Colonic mucosa (tissue), 4 donors: ENCODE data around the gene MAD1L1. TPM values are rescaled to one million over a fixed set of nuclear protein-coding genes. Genes with fewer than 3 reads are reported as not detected.
"Not testable (repeated sequence)": the region's sequence is repeated elsewhere in the genome, so short reads cannot be mapped to it uniquely, and the experiment has no call there.

Experiments
- DNase-seq: peaks from one replicate; pipeline ENCODE4 v3.0.0-alpha.2; 2020
- H3K27ac ChIP-seq: fragments of 200-600 bp; one replicate; pipeline ENCODE4 v1.8.0; 2021
- H3K27me3 ChIP-seq: fragments of 200-600 bp; one replicate; pipeline ENCODE4 v1.8.0; 2021
- H3K36me3 ChIP-seq: fragments of 200-600 bp; one replicate; pipeline ENCODE4 v1.8.0; 2021
- H3K4me1 ChIP-seq: fragments of 200-600 bp; one replicate; pipeline ENCODE4 v1.8.0; 2021; ENCODE audit warnings: mild to moderate bottlenecking
- H3K4me3 ChIP-seq: fragments of 200-600 bp; one replicate; pipeline ENCODE4 v1.8.0; 2021
- H3K9ac ChIP-seq, 2 donors: one replicate each; pipeline ENCODE4 v1.7.0; 2013; ENCODE audit warnings: control low read depth in 2 of 2, low read depth in 2 of 2, low read length in 2 of 2
- H3K9me3 ChIP-seq: fragments of 200-600 bp; one replicate; pipeline ENCODE4 v1.8.0; 2021
- CTCF ChIP-seq: fragments of 200-600 bp; IDR thresholded peaks from one replicate; pipeline ENCODE4 v1.8.0; 2022; ENCODE audit warnings: antibody characterized with exemption, mild to moderate bottlenecking
- intact Hi-C: fragments of 100-400 bp; cut with DNase I; formaldehyde crosslinking; loops from one replicate; pipeline ENCODE4 v1.14.1; 2022
- total RNA-seq, 2 donors: library from RNA; stranded (reverse); fragmentation: NEBNext Ultra II Directional in 1 of 2; extraction: Animal tissue kit (Norgen Biotek cat#: 25700) in 1 of 2; gene quantifications; one replicate each; pipeline ENCODE4 v1.2.1, GENCODE V29; 2021
- donor health status: healthy.
- donor health status: DM: no; HTN: no; CAD: no.
- donor health status: DM: no; HTN: no; CAD: no.

MAD1L1 gene
- total RNA-seq, 2 donors from 2014 or later, result 18.2 to 47.0 TPM

GRCh38 chr7:1933066-1933750, 299.5 kb downstream of the MAD1L1 start:
- intact Hi-C loops, result no loop called here
- TF ChIP-seq CTCF, result no peak

GRCh38 chr7:1931951-1932270, 300.8 kb downstream of the MAD1L1 start:
- Histone ChIP-seq H3K9ac (no peak overlapping the region), H3K27ac (no peak overlapping the region), H3K9me3 (no peaks in the 10 kb centered on the region), H3K4me3 (no peak overlapping the region), H3K36me3 (no peaks in the 10 kb centered on the region), H3K27me3 (no peaks in the 10 kb centered on the region), H3K4me1 (no peaks in the 10 kb centered on the region)
- no peak for DNase-seq
- TF ChIP-seq CTCF, result no peak
- intact Hi-C loops, result no loop called here

More at GRCh38 chr7:1933066-1933750, 299.5 kb downstream of the MAD1L1 start:
- no peaks in the 10 kb centered on the region for H3K9me3 ChIP-seq
- no peaks in the 10 kb centered on the region for H3K27me3 ChIP-seq
- H3K4me1 ChIP-seq, result no peaks in the 10 kb centered on the region
- H3K9ac ChIP-seq, result no peak overlapping the region
- no peaks in the 10 kb centered on the region for H3K36me3 ChIP-seq
- no peak overlapping the region for H3K4me3 ChIP-seq
- no peak for DNase-seq
- no peak overlapping the region for H3K27ac ChIP-seq

GRCh38 chr7:1931256-1931950, 301.3 kb downstream of the MAD1L1 start:
- H3K27ac ChIP-seq, result no peak overlapping the region
- H3K9me3 ChIP-seq, result no peaks in the 10 kb centered on the region
- no peak for DNase-seq
- no peaks in the 10 kb centered on the region for H3K36me3 ChIP-seq
- no peaks in the 10 kb centered on the region for H3K27me3 ChIP-seq
- no peak for TF ChIP-seq CTCF
- H3K4me3 ChIP-seq, result no peak overlapping the region
- intact Hi-C loops, result no loop called here
- no peaks in the 10 kb centered on the region for H3K4me1 ChIP-seq
- H3K9ac ChIP-seq, result no peak overlapping the region

DNA sequence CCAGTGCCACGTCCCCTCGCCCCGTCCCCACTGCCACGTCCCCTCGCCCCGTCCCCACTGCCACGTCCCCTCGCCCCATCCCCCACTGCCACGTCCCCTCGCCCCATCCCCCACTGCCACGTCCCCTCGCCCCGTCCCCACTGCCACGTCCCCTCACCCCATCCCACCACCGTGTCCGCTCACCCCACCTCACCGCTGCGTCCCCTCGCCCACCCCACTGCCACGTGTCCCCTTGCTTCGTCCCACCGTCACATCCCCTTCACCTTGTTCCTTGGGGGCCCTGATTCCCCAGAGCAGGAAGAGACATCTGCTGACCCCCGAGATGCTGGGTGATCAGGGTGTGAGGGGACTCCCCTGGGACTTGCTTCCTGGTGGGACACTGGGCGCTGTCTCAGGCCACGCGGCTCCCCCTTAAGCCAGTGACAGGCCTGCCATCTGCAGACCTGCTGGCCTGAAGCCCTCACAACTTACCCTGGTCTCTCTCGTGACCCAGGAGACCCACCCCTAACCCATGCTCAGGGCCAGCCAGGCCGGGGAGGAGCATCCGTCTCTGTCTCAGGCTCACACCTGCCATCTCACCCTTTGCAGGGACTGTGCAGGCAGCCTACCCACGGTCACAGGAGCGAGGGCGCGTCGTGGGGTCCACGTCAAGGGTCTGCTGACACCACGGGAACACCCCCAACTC, 302.2 kb downstream of the MAD1L1 start:
- intact Hi-C loops, result no loop called here
- no peaks in the 10 kb centered on the region for H3K27me3 ChIP-seq
- no peak overlapping the region for H3K27ac ChIP-seq
- no peaks in the 10 kb centered on the region for H3K9me3 ChIP-seq
- TF ChIP-seq CTCF, result no peak
- no peaks in the 10 kb centered on the region for H3K36me3 ChIP-seq
- H3K4me3 ChIP-seq, result no peak overlapping the region
- H3K4me1 ChIP-seq, result no peaks in the 10 kb centered on the region
- H3K9ac ChIP-seq, result no peak overlapping the region
- DNase-seq, result no peak

DNA sequence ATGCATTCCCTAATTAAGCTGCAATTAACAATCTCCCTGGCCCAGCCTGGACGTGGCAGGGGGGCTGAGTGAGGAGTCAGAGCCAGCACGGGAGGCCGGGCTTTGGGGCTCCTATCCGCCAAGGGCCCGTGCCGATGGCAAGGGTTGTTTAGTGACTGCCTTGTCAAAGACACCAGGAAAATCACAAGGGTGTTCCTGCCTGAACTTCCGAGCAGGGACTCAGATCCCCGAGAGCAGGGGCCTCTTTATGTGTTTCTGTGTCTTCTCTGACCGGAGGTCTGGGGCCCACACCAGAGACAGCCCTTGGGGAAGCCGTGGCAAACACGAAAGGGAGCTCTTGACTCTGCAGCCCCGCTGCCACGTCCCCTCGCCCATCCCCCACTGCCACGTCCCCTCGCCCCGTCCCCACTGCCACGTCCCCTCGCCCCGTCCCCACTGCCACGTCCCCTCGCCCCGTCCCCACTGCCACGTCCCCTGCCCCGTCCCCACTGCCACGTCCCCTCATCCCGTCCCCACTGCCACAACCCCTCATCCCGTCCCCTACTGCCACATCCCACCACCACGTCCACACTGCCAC, 303.3 kb downstream of the MAD1L1 start:
- intact Hi-C loops, DNase-seq, H3K27me3 ChIP-seq, H3K9me3 ChIP-seq, H3K9ac ChIP-seq, H3K4me3 ChIP-seq, H3K27ac ChIP-seq, H3K4me1 ChIP-seq, H3K36me3 ChIP-seq: not testable (repeated sequence)
